ENCODE measurements around the gene CBFA2T3.

CBFA2T3 gene

GRCh38 chr16:88956546-88957432, 20.2 kb downstream of the CBFA2T3 start:
- DNase-seq (ENCODE audit: low read depth), result no peak
- no peak overlapping the region for H3K4me3 ChIP-seq (ENCODE audit: low read depth, low read length)
- no peak for TF ChIP-seq CTCF (conservative IDR thresholded peaks at IDR 0.05; ENCODE audit: low read depth, low read length)

- no peak for TF ChIP-seq CTCF (conservative IDR thresholded peaks at IDR 0.05; ENCODE audit: low read depth, low read length)
- DNase-seq (ENCODE audit: low read depth), result no peak
- no peak overlapping the region for H3K4me3 ChIP-seq (ENCODE audit: low read depth, low read length)
Observed at GRCh38 chr16:88955906-88956305, 21.1 kb downstream of the CBFA2T3 start.

- no peak for DNase-seq (ENCODE audit: low read depth)
- no peak for TF ChIP-seq CTCF (conservative IDR thresholded peaks at IDR 0.05; ENCODE audit: low read depth, low read length)
- no peak overlapping the region for H3K4me3 ChIP-seq (ENCODE audit: low read depth, low read length)
Observed at GRCh38 chr16:88953003-88953690, 23.9 kb downstream of the CBFA2T3 start.

- no peak for TF ChIP-seq CTCF (conservative IDR thresholded peaks at IDR 0.05; ENCODE audit: low read depth, low read length)
- no peak for DNase-seq (ENCODE audit: low read depth)
- H3K4me3 ChIP-seq (ENCODE audit: low read depth, low read length), result no peak overlapping the region
Observed at GRCh38 chr16:88951989-88952388, 25.0 kb downstream of the CBFA2T3 start.

GRCh38 chr16:88951501-88951900, 25.5 kb downstream of the CBFA2T3 start:
- no peak for TF ChIP-seq CTCF (conservative IDR thresholded peaks at IDR 0.05; ENCODE audit: low read depth, low read length)
- DNase-seq (ENCODE audit: low read depth), result no peak
- H3K4me3 ChIP-seq (ENCODE audit: low read depth, low read length), result no peak overlapping the region

- TF ChIP-seq CTCF (conservative IDR thresholded peaks at IDR 0.05; ENCODE audit: low read depth, low read length), result peak; percentile 24
- DNase-seq (ENCODE audit: low read depth), result no peak
- no peak overlapping the region for H3K4me3 ChIP-seq (ENCODE audit: low read depth, low read length)
Observed at GRCh38 chr16:88948781-88949490, 28.1 kb downstream of the CBFA2T3 start.
